ENCODE measurements around the gene ALOXE3. TPM values are rescaled to one million over a fixed set of nuclear protein-coding genes. Genes with fewer than 3 reads are reported as not detected.

Gene ALOXE3
- total and polyA plus RNA-seq, 5 donors from 2014 or later: 0.15 to 0.51 (median 0.30) TPM; not detected in 1

- ATAC-seq (ENCODE audit: low read depth in 2 of 2): peak; percentile 95 to 97
Measured at GRCh38 chr17:8138672-8139371, 20.5 kb upstream of the ALOXE3 start.

GRCh38 chr17:8138374-8138671 is 20.0 kb upstream of the ALOXE3 start:
- Histone ChIP-seq H3K27ac (ENCODE audit: insufficient read depth, low read length, poor library complexity, severe bottlenecking) (peak overlapping the region; percentile 92), H3K36me3 (ENCODE audit: control insufficient read depth, insufficient read depth, low read length) (peaks cover 18% of the 10 kb centered on the region), H3K9me3 (ENCODE audit: control insufficient read depth in 2 of 2, low read length in 2 of 2) (no peaks in the 10 kb centered on the region), H3K4me3 (ENCODE audit: low read depth, low read length) (peak overlapping the region; percentile 92), H3K27me3 (ENCODE audit: control insufficient read depth, insufficient read depth, low read length) (no peaks in the 10 kb centered on the region), H3K4me1 (ENCODE audit: control insufficient read depth, insufficient read depth, low read length, poor library complexity, severe bottlenecking) (peaks cover 18% of the 10 kb centered on the region)
- H3K4me3 Mint-ChIP-seq: no peak overlapping the region
- H3K27ac Mint-ChIP-seq: no peak overlapping the region
- DNase-seq (no peak), ATAC-seq (ENCODE audit: low read depth in 2 of 2) (no peak)
- peaks cover 0 to 6% (median 0%) of the 10 kb centered on the region in 4 donors for H3K4me1 Mint-ChIP-seq
- H3K27me3 Mint-ChIP-seq: peaks cover 7% of the 10 kb centered on the region
- H3K9me3 Mint-ChIP-seq: no peaks in the 10 kb centered on the region
- no peaks in the 10 kb centered on the region for H3K36me3 Mint-ChIP-seq

More at GRCh38 chr17:8138672-8139371, 20.5 kb upstream of the ALOXE3 start:
- H3K4me1 ChIP-seq (ENCODE audit: control insufficient read depth, insufficient read depth, low read length, poor library complexity, severe bottlenecking): peaks cover 18% of the 10 kb centered on the region
- Mint-ChIP-seq H3K4me3 (no peak overlapping the region), H3K36me3 (peaks cover 3% of the 10 kb centered on the region), H3K4me1 (peaks cover 0 to 6% (median under 1%) of the 10 kb centered on the region in 4 donors), H3K27me3 (peaks cover 8% of the 10 kb centered on the region), H3K27ac (no peak overlapping the region), H3K9me3 (peaks cover 0 to under 1% (median 0%) of the 10 kb centered on the region in 7 donors)
- H3K36me3 ChIP-seq (ENCODE audit: control insufficient read depth, insufficient read depth, low read length): peaks cover 20% of the 10 kb centered on the region
- DNase-seq: peak; percentile 84 to 98 (median 96)
- peak overlapping the region; percentile 92 for H3K27ac ChIP-seq (ENCODE audit: insufficient read depth, low read length, poor library complexity, severe bottlenecking)
- H3K9me3 ChIP-seq (ENCODE audit: control insufficient read depth in 2 of 2, low read length in 2 of 2): no peaks in the 10 kb centered on the region
- H3K4me3 ChIP-seq (ENCODE audit: low read depth, low read length): peak overlapping the region; percentile 92
- no peaks in the 10 kb centered on the region for H3K27me3 ChIP-seq (ENCODE audit: control insufficient read depth, insufficient read depth, low read length)

GRCh38 chr17:8137645-8138373 is 19.5 kb upstream of the ALOXE3 start:
- Mint-ChIP-seq H3K9me3 (no peaks in the 10 kb centered on the region), H3K36me3 (no peaks in the 10 kb centered on the region), H3K4me3 (no peak overlapping the region), H3K4me1 (peaks cover 0 to 6% (median 0%) of the 10 kb centered on the region in 4 donors), H3K27ac (no peak overlapping the region), H3K27me3 (peaks cover 7% of the 10 kb centered on the region)
- H3K9me3 ChIP-seq (ENCODE audit: control insufficient read depth in 2 of 2, low read length in 2 of 2): no peaks in the 10 kb centered on the region
- H3K4me1 ChIP-seq (ENCODE audit: control insufficient read depth, insufficient read depth, low read length, poor library complexity, severe bottlenecking): peaks cover 18% of the 10 kb centered on the region
- DNase-seq: no peak
- no peaks in the 10 kb centered on the region for H3K27me3 ChIP-seq (ENCODE audit: control insufficient read depth, insufficient read depth, low read length)
- ATAC-seq (ENCODE audit: low read depth in 2 of 2): no peak
- peak overlapping the region; percentile 92 for H3K4me3 ChIP-seq (ENCODE audit: low read depth, low read length)
- H3K27ac ChIP-seq (ENCODE audit: insufficient read depth, low read length, poor library complexity, severe bottlenecking): peak overlapping the region; percentile 92
- H3K36me3 ChIP-seq (ENCODE audit: control insufficient read depth, insufficient read depth, low read length): peaks cover 18% of the 10 kb centered on the region

- Mint-ChIP-seq H3K27me3 (peaks cover 22% of the 10 kb centered on the region), H3K4me3 (peak overlapping the region in 1 of 4 donors; percentile 54), H3K36me3 (no peaks in the 10 kb centered on the region), H3K27ac (peak overlapping the region in 1 of 3 donors; percentile 64), H3K4me1 (peaks cover 0 to 3% (median 0%) of the 10 kb centered on the region in 4 donors), H3K9me3 (peaks cover 0 to 3% (median 0%) of the 10 kb centered on the region in 7 donors)
- Histone ChIP-seq H3K9me3 (ENCODE audit: control insufficient read depth in 2 of 2, low read length in 2 of 2) (no peaks in the 10 kb centered on the region), H3K4me3 (ENCODE audit: low read depth, low read length) (no peak overlapping the region), H3K4me1 (ENCODE audit: control insufficient read depth, insufficient read depth, low read length, poor library complexity, severe bottlenecking) (peaks cover 9% of the 10 kb centered on the region), H3K27ac (ENCODE audit: insufficient read depth, low read length, poor library complexity, severe bottlenecking) (no peak overlapping the region), H3K27me3 (ENCODE audit: control insufficient read depth, insufficient read depth, low read length) (no peaks in the 10 kb centered on the region), H3K36me3 (ENCODE audit: control insufficient read depth, insufficient read depth, low read length) (no peaks in the 10 kb centered on the region)
- ATAC-seq (ENCODE audit: low read depth in 2 of 2): no peak
- no peak for DNase-seq
Measured at GRCh38 chr17:8133941-8134340, 15.6 kb upstream of the ALOXE3 start.

- no peak overlapping the region for H3K27ac Mint-ChIP-seq
- DNase-seq: no peak
- H3K27me3 Mint-ChIP-seq: peaks cover 26% of the 10 kb centered on the region
- peaks cover 0 to 3% (median 0%) of the 10 kb centered on the region in 4 donors for H3K4me1 Mint-ChIP-seq
- H3K9me3 Mint-ChIP-seq: peaks cover 0 to 3% (median 0%) of the 10 kb centered on the region in 7 donors
- Histone ChIP-seq H3K27ac (ENCODE audit: insufficient read depth, low read length, poor library complexity, severe bottlenecking) (no peak overlapping the region), H3K9me3 (ENCODE audit: control insufficient read depth in 2 of 2, low read length in 2 of 2) (no peaks in the 10 kb centered on the region), H3K27me3 (ENCODE audit: control insufficient read depth, insufficient read depth, low read length) (no peaks in the 10 kb centered on the region), H3K4me3 (ENCODE audit: low read depth, low read length) (no peak overlapping the region), H3K36me3 (ENCODE audit: control insufficient read depth, insufficient read depth, low read length) (no peaks in the 10 kb centered on the region), H3K4me1 (ENCODE audit: control insufficient read depth, insufficient read depth, low read length, poor library complexity, severe bottlenecking) (peaks cover 6% of the 10 kb centered on the region)
- ATAC-seq (ENCODE audit: low read depth in 2 of 2): no peak
- H3K36me3 Mint-ChIP-seq: no peaks in the 10 kb centered on the region
- no peak overlapping the region for H3K4me3 Mint-ChIP-seq
Measured at GRCh38 chr17:8133399-8133798, 15.1 kb upstream of the ALOXE3 start.

GRCh38 chr17:8131844-8132441 is 13.6 kb upstream of the ALOXE3 start:
- H3K9me3 ChIP-seq (ENCODE audit: control insufficient read depth in 2 of 2, low read length in 2 of 2): no peaks in the 10 kb centered on the region
- ATAC-seq (ENCODE audit: low read depth in 2 of 2) (no peak), DNase-seq (no peak)
- no peaks in the 10 kb centered on the region for H3K36me3 ChIP-seq (ENCODE audit: control insufficient read depth, insufficient read depth, low read length)
- no peak overlapping the region for H3K4me3 ChIP-seq (ENCODE audit: low read depth, low read length)
- peaks cover 2 to 6% (median 5%) of the 10 kb centered on the region in 4 donors for H3K4me1 Mint-ChIP-seq
- no peak overlapping the region for H3K27ac ChIP-seq (ENCODE audit: insufficient read depth, low read length, poor library complexity, severe bottlenecking)
- H3K4me3 Mint-ChIP-seq: peak overlapping the region in 2 of 4 donors; percentile 62 to 80
- H3K27me3 Mint-ChIP-seq: peaks cover 31% of the 10 kb centered on the region
- H3K36me3 Mint-ChIP-seq: no peaks in the 10 kb centered on the region
- H3K4me1 ChIP-seq (ENCODE audit: control insufficient read depth, insufficient read depth, low read length, poor library complexity, severe bottlenecking): peaks cover 5% of the 10 kb centered on the region
- peaks cover 0 to 3% (median 0%) of the 10 kb centered on the region in 7 donors for H3K9me3 Mint-ChIP-seq
- peaks cover 4% of the 10 kb centered on the region for H3K27me3 ChIP-seq (ENCODE audit: control insufficient read depth, insufficient read depth, low read length)
- H3K27ac Mint-ChIP-seq: no peak overlapping the region

GRCh38 chr17:8128125-8128784 is 9.9 kb upstream of the ALOXE3 start:
- Mint-ChIP-seq H3K27ac (no peak overlapping the region), H3K9me3 (peaks cover 0 to 17% (median 0%) of the 10 kb centered on the region in 7 donors), H3K27me3 (peaks cover 63% of the 10 kb centered on the region), H3K36me3 (no peaks in the 10 kb centered on the region), H3K4me1 (peaks cover 17 to 40% (median 33%) of the 10 kb centered on the region in 4 donors), H3K4me3 (peak overlapping the region in 2 of 4 donors; percentile 7 to 26)
- peaks cover 7% of the 10 kb centered on the region for H3K27me3 ChIP-seq (ENCODE audit: control insufficient read depth, insufficient read depth, low read length)
- ATAC-seq (ENCODE audit: low read depth in 2 of 2): no peak
- no peak overlapping the region for H3K4me3 ChIP-seq (ENCODE audit: low read depth, low read length)
- DNase-seq: no peak
- no peaks in the 10 kb centered on the region for H3K36me3 ChIP-seq (ENCODE audit: control insufficient read depth, insufficient read depth, low read length)
- peaks cover 40% of the 10 kb centered on the region for H3K4me1 ChIP-seq (ENCODE audit: control insufficient read depth, insufficient read depth, low read length, poor library complexity, severe bottlenecking)
- no peak overlapping the region for H3K27ac ChIP-seq (ENCODE audit: insufficient read depth, low read length, poor library complexity, severe bottlenecking)
- H3K9me3 ChIP-seq (ENCODE audit: control insufficient read depth in 2 of 2, low read length in 2 of 2): no peaks in the 10 kb centered on the region

Measured in CD4-positive, CD25-positive, alpha-beta regulatory T cell (primary cell).